HepG2 (cell line): ENCODE results near the gene ATRIP. TPM values are rescaled to one million over a fixed set of nuclear protein-coding genes. Genes with fewer than 3 reads are reported as not detected.

Experiments used
- CENPT ChIP-seq: sonication (generic); formaldehyde crosslinking; IDR thresholded peaks from 2 replicates; pipeline ENCODE4 v1.8.0; 2022; ENCODE audit warnings: low read depth, mild to moderate bottlenecking, moderate library complexity, missing genetic modification reagents
- HOXA7 ChIP-seq: sonication (generic); formaldehyde crosslinking; IDR thresholded peaks from 2 replicates; pipeline ENCODE4 v1.8.1; 2022; ENCODE audit warnings: mild to moderate bottlenecking, missing genetic modification reagents, moderate library complexity
- NR2F2 ChIP-seq: IDR thresholded peaks from 2 replicates; pipeline ENCODE4 v1.6.1; 2012; ENCODE audit warnings: low read depth, inconsistent platforms, borderline replicate concordance
- NR3C1 ChIP-seq: sonication (generic); formaldehyde crosslinking; IDR thresholded peaks from 2 replicates; pipeline ENCODE4 v1.4.0; 2020; ENCODE audit warnings: missing genetic modification reagents
- REPIN1 ChIP-seq: sonication (generic); formaldehyde crosslinking; IDR thresholded peaks from 2 replicates; pipeline ENCODE4 v1.8.0; 2022; ENCODE audit warnings: missing genetic modification reagents, low read depth, mild to moderate bottlenecking, borderline replicate concordance
- SOX13 ChIP-seq, 3 experiments: fragments of 450-650 bp in 1 of 3; sonication (generic) in 1 of 3; formaldehyde crosslinking in 1 of 3; IDR thresholded peaks in 2 of 3; conservative IDR thresholded peaks in 1 of 3; 2 replicates each; pipeline versions ENCODE4 v1.5.0 to v1.6.1; 2016 to 2020; ENCODE audit warnings: antibody characterized with exemption in 1 of 3, mild to moderate bottlenecking in 1 of 3, missing compliant biosample characterization in 1 of 3, missing genetic modification reagents in 1 of 3, moderate library complexity in 1 of 3
- SSRP1 ChIP-seq: IDR thresholded peaks from 2 replicates; pipeline ENCODE4 v1.6.1; 2016; ENCODE audit warnings: control low read depth
- ZBTB7A ChIP-seq: sonication (generic); formaldehyde crosslinking; IDR thresholded peaks from 2 replicates; pipeline ENCODE4 v1.8.0; 2022; ENCODE audit warnings: mild to moderate bottlenecking, missing genetic modification reagents
- ZNF34 ChIP-seq: sonication (generic); formaldehyde crosslinking; IDR thresholded peaks from 2 replicates; pipeline ENCODE4 v1.4.0; 2020; ENCODE audit warnings: mild to moderate bottlenecking, missing genetic modification reagents, borderline replicate concordance
- ZNF484 ChIP-seq: sonication (generic); formaldehyde crosslinking; IDR thresholded peaks from 2 replicates; pipeline ENCODE4 v1.5.1; 2020; ENCODE audit warnings: mild to moderate bottlenecking, low read depth, missing genetic modification reagents, borderline replicate concordance
- ZNF572 ChIP-seq: sonication (generic); formaldehyde crosslinking; IDR thresholded peaks from 2 replicates; pipeline ENCODE4 v1.5.1; 2020; ENCODE audit warnings: mild to moderate bottlenecking, missing genetic modification reagents
- ZNF644 ChIP-seq: IDR thresholded peaks from 2 replicates; pipeline ENCODE4 v1.6.1; 2016; ENCODE audit warnings: low read depth
- ZNF737 ChIP-seq: sonication (generic); formaldehyde crosslinking; IDR thresholded peaks from 2 replicates; pipeline ENCODE4 v1.5.0; 2020; ENCODE audit warnings: missing genetic modification reagents, mild to moderate bottlenecking, borderline replicate concordance
- ZNF766 ChIP-seq: sonication (generic); formaldehyde crosslinking; IDR thresholded peaks from 2 replicates; pipeline ENCODE4 v1.5.0; 2020; ENCODE audit warnings: missing genetic modification reagents, borderline replicate concordance
- ZNF781 ChIP-seq: sonication (generic); formaldehyde crosslinking; IDR thresholded peaks from 2 replicates; pipeline ENCODE4 v1.5.1; 2020; ENCODE audit warnings: borderline replicate concordance, mild to moderate bottlenecking, missing genetic modification reagents; ENCODE audit errors: not compliant biosample characterization
- polyA plus RNA-seq, 8 experiments: library from polyadenylated mRNA; depleted of rRNA in 3 of 8; stranded (reverse) in 7 of 8; unstranded in 1 of 8; fragments of >200 nt; fragmentation: Illumina TruSeq in 4 of 8; extraction: Trizol in 4 of 8; gene quantifications; 2 replicates each; pipeline versions ENCODE4 v1.2.1 to v1.2.3, GENCODE V29; 2011 to 2016; ENCODE audit warnings: low read depth in 4 of 8, missing spikeins in 1 of 8, mixed read lengths in 1 of 8; ENCODE audit not compliant: insufficient read depth in 1 of 8
- total RNA-seq, 5 experiments: library from RNA; depleted of rRNA; stranded (reverse); fragments of >200 nt; fragmentation: Illumina TruSeq; extraction: Trizol; gene quantifications; 2 replicates each; pipeline ENCODE4 v1.2.3, GENCODE V29; 2016; ENCODE audit warnings: low read depth in 1 of 5
- TF ChIP-seq, protein P1 (sequence below): IDR thresholded peaks from 2 replicates; pipeline ENCODE4 v1.6.1; 2018; ENCODE audit warnings: missing genetic modification reagents, mild to moderate bottlenecking, missing compliant biosample characterization
- TF ChIP-seq, protein P2 (sequence below), 2 experiments: sonication (generic) in 1 of 2; formaldehyde crosslinking in 1 of 2; IDR thresholded peaks; 2 replicates each; pipeline versions ENCODE4 v1.4.0 to v1.6.1; 2016 to 2020; ENCODE audit warnings: borderline replicate concordance in 1 of 2, low read depth in 1 of 2, mild to moderate bottlenecking in 1 of 2, missing genetic modification reagents in 1 of 2
- TF ChIP-seq, protein P3 (sequence below): sonication (generic); formaldehyde crosslinking; IDR thresholded peaks from 2 replicates; pipeline ENCODE4 v1.9.0; 2021; ENCODE audit warnings: missing genetic modification reagents, mild to moderate bottlenecking, borderline replicate concordance
- TF ChIP-seq, protein P4 (sequence below): IDR thresholded peaks from 2 replicates; pipeline ENCODE4 v1.6.1; 2016; ENCODE audit warnings: missing compliant biosample characterization, missing genetic modification reagents, borderline replicate concordance

Gene ATRIP
- total and polyA plus RNA-seq, 2 of the 13 experiments (the other 11 are each of a cell fraction or from before 2014, with no cell fraction given): 5.1 to 12.5 TPM

DNA sequence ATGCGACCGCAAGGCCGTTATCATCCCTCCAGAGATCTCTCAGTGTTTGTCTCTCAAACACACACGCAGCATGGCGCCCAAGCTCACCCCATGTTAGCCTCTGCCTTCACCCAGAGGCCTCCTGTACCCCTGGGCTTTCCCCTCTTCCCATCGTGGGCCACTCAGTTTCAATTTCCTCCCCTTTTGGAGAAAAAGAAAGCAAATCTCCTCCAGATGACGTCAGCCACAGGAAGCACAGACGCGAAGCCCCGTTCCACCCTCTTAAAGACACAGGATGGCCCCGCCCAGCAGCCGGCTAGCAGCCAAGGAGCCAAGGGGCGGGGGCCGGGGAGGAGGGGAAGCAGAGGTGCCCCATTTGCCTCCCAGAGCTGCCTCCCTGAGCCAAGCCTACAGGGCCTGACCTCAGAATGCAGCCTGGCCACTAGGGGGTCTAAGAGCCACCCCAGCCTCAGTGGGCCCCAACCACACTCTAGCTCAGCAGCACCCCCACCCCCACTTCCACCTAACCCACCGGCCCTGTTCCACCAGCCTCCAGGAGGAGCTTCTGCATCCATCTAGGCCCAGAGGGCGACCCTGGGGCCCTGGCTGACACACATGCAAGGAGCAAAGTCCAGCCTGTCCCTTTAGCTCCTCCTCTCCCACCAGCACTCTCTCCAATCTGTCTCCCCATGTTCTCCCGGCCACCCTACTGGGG is 26.5 kb downstream of the ATRIP start (continued):
- TF ChIP-seq, protein P1, sequence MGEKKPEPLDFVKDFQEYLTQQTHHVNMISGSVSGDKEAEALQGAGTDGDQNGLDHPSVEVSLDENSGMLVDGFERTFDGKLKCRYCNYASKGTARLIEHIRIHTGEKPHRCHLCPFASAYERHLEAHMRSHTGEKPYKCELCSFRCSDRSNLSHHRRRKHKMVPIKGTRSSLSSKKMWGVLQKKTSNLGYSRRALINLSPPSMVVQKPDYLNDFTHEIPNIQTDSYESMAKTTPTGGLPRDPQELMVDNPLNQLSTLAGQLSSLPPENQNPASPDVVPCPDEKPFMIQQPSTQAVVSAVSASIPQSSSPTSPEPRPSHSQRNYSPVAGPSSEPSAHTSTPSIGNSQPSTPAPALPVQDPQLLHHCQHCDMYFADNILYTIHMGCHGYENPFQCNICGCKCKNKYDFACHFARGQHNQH (CRISPR knock-in tag): peak; percentile 60
- TF ChIP-seq REPIN1 (CRISPR knock-in tag): peak; percentile 69
- peak; percentile 84; the same call in 1 of the 2 replicates for TF ChIP-seq ZBTB7A
- TF ChIP-seq HOXA7 (CRISPR knock-in tag): no peak
- no peak for TF ChIP-seq ZNF781 (CRISPR knock-in tag)
- TF ChIP-seq ZNF34 (CRISPR knock-in tag): no peak; the same call in 1 of the 2 replicates
- no peak for TF ChIP-seq ZNF737 (CRISPR knock-in tag)
- peak; percentile 100 for TF ChIP-seq ZNF644 (CRISPR knock-in tag)
- TF ChIP-seq ZNF572 (CRISPR knock-in tag): no peak
- TF ChIP-seq, protein P2, sequence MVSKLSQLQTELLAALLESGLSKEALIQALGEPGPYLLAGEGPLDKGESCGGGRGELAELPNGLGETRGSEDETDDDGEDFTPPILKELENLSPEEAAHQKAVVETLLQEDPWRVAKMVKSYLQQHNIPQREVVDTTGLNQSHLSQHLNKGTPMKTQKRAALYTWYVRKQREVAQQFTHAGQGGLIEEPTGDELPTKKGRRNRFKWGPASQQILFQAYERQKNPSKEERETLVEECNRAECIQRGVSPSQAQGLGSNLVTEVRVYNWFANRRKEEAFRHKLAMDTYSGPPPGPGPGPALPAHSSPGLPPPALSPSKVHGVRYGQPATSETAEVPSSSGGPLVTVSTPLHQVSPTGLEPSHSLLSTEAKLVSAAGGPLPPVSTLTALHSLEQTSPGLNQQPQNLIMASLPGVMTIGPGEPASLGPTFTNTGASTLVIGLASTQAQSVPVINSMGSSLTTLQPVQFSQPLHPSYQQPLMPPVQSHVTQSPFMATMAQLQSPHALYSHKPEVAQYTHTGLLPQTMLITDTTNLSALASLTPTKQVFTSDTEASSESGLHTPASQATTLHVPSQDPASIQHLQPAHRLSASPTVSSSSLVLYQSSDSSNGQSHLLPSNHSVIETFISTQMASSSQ (IDR thresholded peaks at IDR 0.05; ENCODE audit: low read depth): 0 out of 2 replicates have a peak, but pooled peaks have one; percentile 12
- TF ChIP-seq, protein P2 (CRISPR knock-in tag; IDR thresholded peaks at IDR 0.05; ENCODE audit: borderline replicate concordance): 0 out of 2 replicates have a peak, but pooled peaks have one; percentile 20
- TF ChIP-seq CENPT: no peak
- TF ChIP-seq SSRP1 (CRISPR knock-in tag): no peak
- no peak for TF ChIP-seq ZNF766
- no peak for TF ChIP-seq ZNF484 (CRISPR knock-in tag)
- TF ChIP-seq NR2F2: no peak; the same call in 1 of the 2 replicates
- TF ChIP-seq, protein P3, sequence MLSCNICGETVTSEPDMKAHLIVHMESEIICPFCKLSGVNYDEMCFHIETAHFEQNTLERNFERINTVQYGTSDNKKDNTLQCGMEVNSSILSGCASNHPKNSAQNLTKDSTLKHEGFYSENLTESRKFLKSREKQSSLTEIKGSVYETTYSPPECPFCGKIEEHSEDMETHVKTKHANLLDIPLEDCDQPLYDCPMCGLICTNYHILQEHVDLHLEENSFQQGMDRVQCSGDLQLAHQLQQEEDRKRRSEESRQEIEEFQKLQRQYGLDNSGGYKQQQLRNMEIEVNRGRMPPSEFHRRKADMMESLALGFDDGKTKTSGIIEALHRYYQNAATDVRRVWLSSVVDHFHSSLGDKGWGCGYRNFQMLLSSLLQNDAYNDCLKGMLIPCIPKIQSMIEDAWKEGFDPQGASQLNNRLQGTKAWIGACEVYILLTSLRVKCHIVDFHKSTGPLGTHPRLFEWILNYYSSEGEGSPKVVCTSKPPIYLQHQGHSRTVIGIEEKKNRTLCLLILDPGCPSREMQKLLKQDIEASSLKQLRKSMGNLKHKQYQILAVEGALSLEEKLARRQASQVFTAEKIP (CRISPR knock-in tag): no peak
- TF ChIP-seq SOX13 (IDR thresholded peaks at IDR 0.05): no peak
- peak in 1 of 2 experiments; percentile 51; a peak in 1 of 4 replicates for TF ChIP-seq SOX13 (CRISPR knock-in tag; conservative IDR thresholded peaks at IDR 0.05 in 1 of 2, IDR thresholded peaks at IDR 0.05 in 1 of 2)
- TF ChIP-seq NR3C1: no peak
- TF ChIP-seq, protein P4, sequence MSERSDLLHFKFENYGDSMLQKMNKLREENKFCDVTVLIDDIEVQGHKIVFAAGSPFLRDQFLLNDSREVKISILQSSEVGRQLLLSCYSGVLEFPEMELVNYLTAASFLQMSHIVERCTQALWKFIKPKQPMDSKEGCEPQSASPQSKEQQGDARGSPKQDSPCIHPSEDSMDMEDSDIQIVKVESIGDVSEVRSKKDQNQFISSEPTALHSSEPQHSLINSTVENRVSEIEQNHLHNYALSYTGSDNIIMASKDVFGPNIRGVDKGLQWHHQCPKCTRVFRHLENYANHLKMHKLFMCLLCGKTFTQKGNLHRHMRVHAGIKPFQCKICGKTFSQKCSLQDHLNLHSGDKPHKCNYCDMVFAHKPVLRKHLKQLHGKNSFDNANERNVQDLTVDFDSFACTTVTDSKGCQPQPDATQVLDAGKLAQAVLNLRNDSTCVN (CRISPR knock-in tag): no peak; the same call in none of the 2 replicates
